IMR-90 (cell line): ENCODE measurements around the gene COL19A1. TPM values are rescaled to one million over a fixed set of nuclear protein-coding genes. Genes with fewer than 3 reads are reported as not detected.

ENCODE experiments used
- ATAC-seq: fragments of 200-7000 bp; cut with Tn5 transposase; 2 replicates; pipeline ENCODE4 v1.9.1; 2020; ENCODE audit warnings: low read depth, mild to moderate bottlenecking, moderate library complexity
- BruUV-seq: library from RNA; stranded (reverse); fragments of 400-500 nt; replicated peaks from 2 replicates; lab custom pipeline; 2021; lab: Mats Ljungman, UMichigan
- CTCF ChIA-PET: fragments of 300-600 bp; formaldehyde crosslinking; extraction: SDS; loops from one replicate; lab custom pipeline; 2021; ENCODE audit warnings: antibody characterized with exemption; lab: Yijun Ruan, JAX
- POLR2A ChIA-PET: fragments of 300-600 bp; sonication (Branson Sonifier 250); formaldehyde crosslinking; loops from one replicate; lab custom pipeline; 2022; ENCODE audit warnings: antibody characterized with exemption; ENCODE audit not compliant: unreplicated experiment; lab: Charles Lee
- DNase-seq: peaks from one replicate; pipeline ENCODE4 v3.0.0; 2013
- H2AFZ ChIP-seq: replicated peaks from 2 replicates; pipeline ENCODE3; 2013; ENCODE audit warnings: low read length, mild to moderate bottlenecking; ENCODE audit not compliant: poor library complexity
- H2AK5ac ChIP-seq: 2 replicates; pipeline ENCODE4 v1.6.1; 2013; ENCODE audit warnings: low read depth, low read length, inconsistent platforms
- H2AK9ac ChIP-seq: replicated peaks from 2 replicates; pipeline ENCODE3; 2013; ENCODE audit warnings: mild to moderate bottlenecking, low read depth, low read length, moderate library complexity; ENCODE audit not compliant: poor library complexity
- H2BK120ac ChIP-seq: 2 replicates; pipeline ENCODE4 v1.6.1; 2013; ENCODE audit warnings: low read depth, low read length, inconsistent platforms
- H2BK15ac ChIP-seq: 3 replicates; pipeline ENCODE4 v1.6.1; 2013; ENCODE audit warnings: low read depth, low read length, inconsistent platforms
- H2BK20ac ChIP-seq: 2 replicates; pipeline ENCODE4 v1.6.1; 2013; ENCODE audit warnings: low read depth, mild to moderate bottlenecking, inconsistent platforms, low read length, moderate library complexity
- H2BK5ac ChIP-seq: 2 replicates; pipeline ENCODE4 v1.6.1; 2013; ENCODE audit warnings: mild to moderate bottlenecking, low read depth, low read length, inconsistent platforms; ENCODE audit not compliant: poor library complexity, severe bottlenecking
- H3K14ac ChIP-seq: replicated peaks from 2 replicates; pipeline ENCODE4 v1.6.1; 2013; ENCODE audit warnings: low read depth, low read length, inconsistent platforms
- H3K18ac ChIP-seq: 2 replicates; pipeline ENCODE4 v1.6.1; 2013; ENCODE audit warnings: low read depth, low read length, control low read depth
- H3K23ac ChIP-seq: 2 replicates; pipeline ENCODE4 v1.6.1; 2013; ENCODE audit warnings: low read depth, low read length, inconsistent platforms
- H3K27ac ChIP-seq: 2 replicates; pipeline ENCODE4 v1.5.1; 2013; ENCODE audit warnings: mild to moderate bottlenecking, control low read depth, low read length; ENCODE audit not compliant: insufficient read depth
- H3K27me3 ChIP-seq: 2 replicates; pipeline ENCODE4 v1.6.1; 2013; ENCODE audit warnings: low read length; ENCODE audit not compliant: control insufficient read depth, insufficient read depth
- H3K36me3 ChIP-seq: 2 replicates; pipeline ENCODE4 v1.6.1; 2013; ENCODE audit warnings: low read length, mixed read lengths; ENCODE audit not compliant: control insufficient read depth, insufficient read depth
- H3K4ac ChIP-seq: 2 replicates; pipeline ENCODE4 v1.6.1; 2013; ENCODE audit warnings: low read depth, low read length, inconsistent platforms
- H3K4me1 ChIP-seq: 2 replicates; pipeline ENCODE4 v1.6.1; 2013; ENCODE audit warnings: low read length, mixed read lengths; ENCODE audit not compliant: control insufficient read depth, insufficient read depth
- H3K4me2 ChIP-seq: 2 replicates; pipeline ENCODE4 v1.6.1; 2013; ENCODE audit warnings: low read depth, mild to moderate bottlenecking, control low read depth, low read length, moderate library complexity
- H3K4me3 ChIP-seq: 2 replicates; pipeline ENCODE4 v1.5.1; 2013; ENCODE audit warnings: low read depth, mild to moderate bottlenecking, control low read depth, low read length, moderate library complexity; ENCODE audit not compliant: insufficient read depth
- H3K56ac ChIP-seq: 2 replicates; pipeline ENCODE4 v1.6.1; 2013; ENCODE audit warnings: low read length, inconsistent platforms; ENCODE audit not compliant: insufficient read depth; ENCODE audit errors: extremely low read depth
- H3K79me1 ChIP-seq, 2 experiments: 2 replicates each; pipeline ENCODE4 v1.6.1; 2013; ENCODE audit warnings: low read length in 2 of 2, inconsistent platforms in 1 of 2, low read depth in 1 of 2
- H3K9ac ChIP-seq: 2 replicates; pipeline ENCODE4 v1.6.1; 2013; ENCODE audit warnings: low read depth, low read length, control low read depth
- H3K9me1 ChIP-seq: 2 replicates; pipeline ENCODE4 v1.6.1; 2013; ENCODE audit warnings: low read length, inconsistent platforms; ENCODE audit not compliant: insufficient read depth
- H3K9me3 ChIP-seq: 2 replicates; pipeline ENCODE4 v1.6.1; 2013; ENCODE audit warnings: low read length; ENCODE audit not compliant: control insufficient read depth, insufficient read depth
- H4K20me1 ChIP-seq: 2 replicates; pipeline ENCODE4 v1.6.1; 2013; ENCODE audit warnings: low read length, inconsistent platforms; ENCODE audit not compliant: insufficient read depth
- H4K5ac ChIP-seq: 2 replicates; pipeline ENCODE4 v1.6.1; 2013; ENCODE audit warnings: mild to moderate bottlenecking, low read depth, low read length, control low read depth
- H4K8ac ChIP-seq, 2 experiments: 2 replicates each; pipeline ENCODE4 v1.6.1; 2013; ENCODE audit warnings: low read depth in 2 of 2, low read length in 2 of 2, control low read depth in 1 of 2, inconsistent platforms in 1 of 2
- H4K91ac ChIP-seq: 2 replicates; pipeline ENCODE4 v1.6.1; 2013; ENCODE audit warnings: low read depth, low read length, inconsistent platforms; ENCODE audit not compliant: insufficient read depth
- BHLHE40 ChIP-seq: fragments of 150-350 bp; IDR thresholded peaks from 2 replicates; pipeline ENCODE4 v1.6.1; 2016; ENCODE audit warnings: mild to moderate bottlenecking, low read depth, low read length
- CEBPB ChIP-seq: IDR thresholded peaks from 2 replicates; pipeline ENCODE4 v1.6.1; 2012; ENCODE audit warnings: low read depth, low read length, improper control_type of control experiment
- CTCF ChIP-seq: conservative IDR thresholded peaks from 2 replicates; pipeline ENCODE4 v1.5.1; 2012; ENCODE audit warnings: mild to moderate bottlenecking, low read depth, low read length, improper control_type of control experiment
- MXI1 ChIP-seq: IDR thresholded peaks from 2 replicates; pipeline ENCODE4 v1.6.1; 2012; ENCODE audit warnings: low read depth, mild to moderate bottlenecking, low read length, moderate library complexity, borderline replicate concordance
- NFE2L2 ChIP-seq: fragments of 150-350 bp; IDR thresholded peaks from 2 replicates; pipeline ENCODE4 v1.6.1; 2016; ENCODE audit warnings: low read depth, mild to moderate bottlenecking, low read length
- POLR2A ChIP-seq: IDR thresholded peaks from 2 replicates; pipeline ENCODE4 v1.6.1; 2012; ENCODE audit warnings: mild to moderate bottlenecking, low read depth, low read length
- RCOR1 ChIP-seq: IDR thresholded peaks from 2 replicates; pipeline ENCODE4 v1.6.1; 2012; ENCODE audit warnings: mild to moderate bottlenecking, low read length, improper control_type of control experiment; ENCODE audit not compliant: insufficient replicate concordance
- SMC3 ChIP-seq: fragments of 150-350 bp; IDR thresholded peaks from 2 replicates; pipeline ENCODE4 v1.6.1; 2016; ENCODE audit warnings: low read depth, mild to moderate bottlenecking, antibody characterized with exemption, low read length, moderate library complexity
- dilution Hi-C: fragments of 300-500 bp; cut with HindIII; formaldehyde crosslinking; loops from one replicate; pipeline ENCODE4 v1.14.3; 2018; ENCODE audit warnings: low sequenced_read_pairs; ENCODE audit not compliant: unreplicated experiment
- in situ Hi-C: fragments of 300-500 bp; cut with MboI; formaldehyde crosslinking; loops from 3 replicates; pipeline ENCODE4 v1.14.3; 2019; ENCODE audit warnings: low sequenced_read_pairs, inconsistent platforms, mixed read lengths
- intact Hi-C: fragments of 100-400 bp; cut with micrococcal nuclease; formaldehyde crosslinking; loops from 2 replicates; pipeline ENCODE4 v1.10.0; 2022
- polyA plus RNA-seq, 3 experiments: library from polyadenylated mRNA; depleted of rRNA; stranded (reverse); fragments of >200 nt; gene quantifications; 2 replicates each; pipeline ENCODE4 v1.2.3, GENCODE V29; 2012; ENCODE audit warnings: low replicate concordance in 1 of 3
- total RNA-seq: library from RNA; depleted of rRNA; stranded (reverse); fragments of >200 nt; gene quantifications from 2 replicates; pipeline ENCODE4 v1.2.3, GENCODE V29; 2012

COL19A1 gene
- total and polyA plus RNA-seq, 2 of the 4 experiments (the other 2 are of a cell fraction) = under 0.01 TPM; not detected in 1

DNA sequence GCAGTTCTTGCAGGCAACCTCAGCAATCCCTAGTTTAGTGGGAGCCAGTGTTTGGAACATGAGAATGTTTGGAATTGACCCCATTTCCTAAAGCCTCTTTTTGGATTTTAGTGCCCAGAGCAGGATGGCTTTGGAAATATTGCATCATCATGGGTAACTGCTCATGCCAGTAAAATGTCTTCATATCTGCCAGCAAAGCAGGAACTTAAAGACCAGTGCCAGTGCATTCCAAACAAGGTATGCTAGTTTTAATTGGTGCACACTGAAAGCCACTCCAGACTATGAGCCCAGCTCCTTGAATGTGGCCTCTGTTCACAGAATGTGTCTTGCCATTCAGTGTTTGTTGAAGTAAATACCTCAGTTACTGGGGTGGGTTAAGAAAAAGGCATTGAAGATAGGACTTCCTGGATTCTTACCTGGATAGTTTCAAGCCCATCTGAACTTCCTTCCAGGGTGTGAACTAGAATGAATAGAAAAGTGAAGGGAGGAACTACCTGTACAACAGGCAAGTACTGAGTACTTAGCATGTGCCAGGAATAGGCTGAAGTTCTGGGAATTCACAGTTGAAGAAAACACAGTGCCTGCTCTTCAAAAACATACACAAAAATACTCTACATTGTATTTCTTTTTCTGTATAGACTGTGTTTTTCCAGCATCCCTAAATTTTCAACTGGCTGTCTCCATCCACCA is 70.5 kb downstream of the COL19A1 start:
- Histone ChIP-seq H2AK5ac (no peak overlapping the region), H4K5ac (no peak overlapping the region), H3K9ac (no peak overlapping the region), H2BK120ac (no peak overlapping the region), H4K8ac (no peak overlapping the region), H3K4me1 (no peaks in the 10 kb centered on the region), H3K79me1 (no peaks in the 10 kb centered on the region), H3K14ac (no peak overlapping the region), H3K4ac (no peak overlapping the region), H3K9me1 (no peaks in the 10 kb centered on the region), H2BK15ac (no peak overlapping the region), H3K27ac (no peak overlapping the region), H3K18ac (no peak overlapping the region), H3K4me3 (no peak overlapping the region), H4K20me1 (no peaks in the 10 kb centered on the region), H3K4me2 (no peak overlapping the region), H3K27me3 (no peaks in the 10 kb centered on the region), H3K23ac (no peak overlapping the region), H2AFZ (no peak overlapping the region), H2BK5ac (no peak overlapping the region), H3K9me3 (no peaks in the 10 kb centered on the region), H2BK20ac (no peak overlapping the region), H2AK9ac (no peak overlapping the region), H4K91ac (no peak overlapping the region), H3K56ac (no peak overlapping the region), H3K36me3 (no peaks in the 10 kb centered on the region)
- no TSS peak for BruUV-seq
- no peak for ATAC-seq
- intact Hi-C loops (no loop called here), dilution Hi-C loops (no loop called here), in situ Hi-C loops (no loop called here)
- ChIA-PET CTCF (no interaction called here), POLR2A (no interaction called here)
- TF ChIP-seq SMC3 = no peak
- TF ChIP-seq MXI1 = no peak
- TF ChIP-seq RCOR1 = no peak
- TF ChIP-seq CEBPB = peak; percentile 68
- TF ChIP-seq BHLHE40 = no peak
- no peak for TF ChIP-seq NFE2L2
- TF ChIP-seq CTCF = no peak
- TF ChIP-seq POLR2A = no peak
- no peak for DNase-seq
